AML-193 (cell line): ENCODE data around the gene TRAPPC3.

Experiments used
- DNase-seq, 2 experiments: peaks; one replicate each; lab custom pipeline; 2025; lab: John Stamatoyannopoulos, UW

TRAPPC3 gene

DNA sequence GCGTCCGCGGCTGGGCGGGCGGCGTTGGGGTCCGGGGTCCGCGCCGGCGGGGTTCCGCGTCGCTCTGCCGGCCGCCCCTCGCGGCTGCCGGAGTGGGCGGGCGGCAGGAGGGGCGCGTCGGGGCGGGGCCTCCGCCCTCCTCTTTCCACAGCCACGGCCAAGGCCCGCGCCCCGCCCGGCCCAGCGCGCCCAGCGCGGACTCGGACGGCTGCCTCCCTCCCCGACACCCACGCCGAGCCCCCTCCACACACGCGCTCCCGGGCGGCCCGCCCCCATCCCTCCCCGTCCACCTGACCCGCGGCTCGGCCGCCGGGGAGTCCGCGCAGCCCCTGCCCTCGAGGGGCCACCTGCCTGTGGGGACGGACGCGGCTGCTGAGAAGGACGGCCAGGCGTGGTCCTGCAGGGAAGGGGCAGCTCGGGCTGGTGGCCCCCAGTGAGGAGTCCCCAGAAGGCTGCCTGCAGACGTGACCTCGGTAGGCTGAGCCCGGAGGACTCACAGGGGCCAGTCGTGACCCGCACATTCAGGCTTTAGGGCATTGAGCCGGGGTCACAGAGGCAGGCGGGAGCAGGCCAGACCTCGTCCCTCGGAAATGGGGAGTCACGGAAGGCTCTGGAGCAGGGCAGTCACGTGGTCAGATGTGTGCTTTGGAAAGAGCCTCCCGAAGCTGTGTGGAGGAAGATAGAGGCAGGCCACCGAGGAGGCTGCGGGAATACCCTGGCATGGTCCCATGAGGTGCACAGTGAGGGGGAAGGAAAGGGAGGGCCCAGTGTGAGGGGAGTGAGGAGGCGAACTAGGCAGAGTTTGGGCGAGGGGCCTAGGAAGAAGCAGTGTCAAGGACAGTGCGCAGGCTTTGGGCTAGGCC, 23.9 kb downstream of the TRAPPC3 start, which contains the start of gene COL8A2:
COL8A2 (minus strand) TSS at position 94 of the 863 bp plus-strand sequence. CDS start 24,980 bp downstream, outside the sequence.
- DNase-seq, result no peak

DNA sequence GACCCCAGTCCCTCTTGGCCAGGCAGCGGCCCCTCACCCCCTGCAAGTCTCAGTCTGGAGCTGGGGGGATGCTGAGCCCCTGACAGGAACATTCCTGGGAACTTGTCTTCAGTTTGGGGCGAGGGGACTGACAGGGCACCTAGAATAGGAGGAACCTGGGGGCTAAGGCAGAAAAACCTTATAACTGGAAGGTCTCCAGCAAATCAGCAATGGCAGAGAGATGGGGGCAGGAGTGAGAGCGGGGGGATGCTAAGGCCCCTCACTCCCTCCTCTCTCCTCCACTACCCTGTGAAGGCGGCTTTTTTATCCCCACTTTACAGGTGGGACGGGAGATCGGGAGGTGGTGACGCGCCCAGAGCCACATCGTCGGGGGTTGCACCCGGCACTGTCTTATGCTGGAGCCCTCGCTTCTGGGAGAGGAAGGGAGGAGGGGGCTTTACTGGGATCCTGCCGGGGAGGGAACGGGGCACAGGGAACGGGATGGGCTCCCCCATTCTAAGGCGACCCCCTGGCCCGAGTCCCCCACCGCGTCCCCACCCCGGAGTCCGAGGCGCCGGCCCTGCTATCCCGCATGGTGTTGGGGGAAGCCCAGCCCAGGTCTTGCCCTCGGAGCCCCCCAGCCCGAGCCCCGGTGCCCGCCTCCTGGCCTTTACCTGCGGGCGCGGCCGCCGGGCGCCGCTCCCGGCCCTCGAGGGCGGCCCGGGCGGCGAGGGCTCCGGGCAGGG, 24.7 kb downstream of the TRAPPC3 start:
- no peak for DNase-seq

- no peak for DNase-seq
These were observed 25.9 kb downstream of the TRAPPC3 start for GRCh38 chr1:36123356-36123755.

DNA sequence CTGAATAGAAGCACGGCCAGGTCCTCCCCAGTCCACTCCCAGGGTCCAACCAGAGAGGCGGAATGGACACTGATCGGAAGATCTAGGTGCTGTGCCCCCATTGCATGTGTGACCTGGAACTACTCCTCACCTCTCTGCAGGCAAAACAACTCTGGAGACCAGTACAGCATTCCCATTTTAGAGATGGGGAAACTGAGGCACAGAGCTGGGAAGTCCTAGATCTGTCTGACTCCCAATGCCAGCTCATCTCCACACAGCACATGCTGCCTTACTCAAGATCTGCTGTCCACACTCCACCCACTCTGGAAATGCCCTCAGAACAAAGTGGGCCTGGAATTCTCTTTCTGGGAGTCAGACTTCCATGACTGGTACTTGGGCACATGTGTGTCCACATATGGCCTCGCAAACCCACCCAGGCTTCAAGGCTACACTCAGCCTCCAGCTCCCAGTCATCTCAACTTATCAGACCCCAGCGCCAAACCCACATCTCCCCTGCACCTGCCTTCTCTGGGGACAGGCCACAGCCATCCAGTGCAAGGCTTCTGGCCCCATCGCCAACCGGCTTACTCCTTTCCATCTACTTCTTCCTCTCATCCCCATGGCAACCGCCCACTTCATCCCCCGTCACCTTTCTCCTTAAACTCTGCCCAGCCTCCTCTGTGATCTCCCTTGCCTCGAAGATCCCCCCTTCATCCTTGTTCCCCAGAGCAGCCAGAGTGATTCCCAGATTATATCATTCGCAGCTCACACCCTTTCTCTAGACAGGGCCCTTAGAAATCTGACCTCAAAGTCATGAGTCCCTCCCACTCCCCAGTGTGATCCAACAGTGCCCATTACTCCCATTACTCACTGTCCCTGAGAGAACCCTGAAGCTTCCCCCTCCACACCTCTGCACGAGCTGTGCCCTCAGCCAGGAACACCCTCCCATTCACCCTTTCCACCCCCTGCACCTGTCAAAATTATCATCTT, 26.9 kb downstream of the TRAPPC3 start:
- no peak for DNase-seq

- DNase-seq, result no peak
These were observed 29.8 kb downstream of the TRAPPC3 start for GRCh38 chr1:36119456-36119855.

DNA sequence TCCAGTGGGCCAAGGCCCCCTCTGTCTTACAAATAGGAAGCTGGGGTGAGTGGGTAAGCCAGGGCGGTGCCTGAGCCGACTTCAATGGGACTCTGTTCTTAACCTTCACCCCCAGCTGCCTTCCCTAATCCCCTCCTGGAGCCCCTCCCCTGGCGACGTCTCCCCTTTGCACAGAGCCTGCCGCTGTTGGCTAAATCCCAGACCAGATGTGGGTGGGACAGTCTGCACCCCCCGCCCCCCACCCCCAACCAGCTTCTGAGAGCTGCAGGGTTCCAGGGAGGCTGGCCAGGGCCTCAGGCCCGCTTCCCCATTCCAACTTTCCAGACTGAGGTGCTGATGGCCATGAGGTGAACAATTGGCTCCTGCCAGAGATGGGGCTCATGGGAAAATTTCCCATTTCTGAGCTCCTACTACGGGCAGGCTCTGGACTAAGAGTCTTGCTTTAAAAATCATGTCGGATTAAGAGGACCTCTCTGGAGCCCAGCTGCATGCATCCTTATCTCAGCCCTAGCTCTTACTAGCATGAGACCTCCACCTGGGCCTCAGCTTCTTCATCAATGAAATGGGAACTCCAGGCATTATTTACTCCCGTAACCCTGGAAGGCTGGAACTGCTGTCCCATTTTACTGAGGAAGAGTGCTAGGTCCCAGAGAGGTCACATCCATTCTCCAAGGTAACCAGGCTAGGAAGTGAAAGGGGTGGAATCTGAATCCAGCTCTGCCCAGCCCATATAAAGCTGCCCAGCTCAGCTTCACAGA, 30.7 kb downstream of the TRAPPC3 start:
- no peak for DNase-seq

GRCh38 chr1:36116901-36117300, 32.4 kb downstream of the TRAPPC3 start:
- no peak for DNase-seq

DNA sequence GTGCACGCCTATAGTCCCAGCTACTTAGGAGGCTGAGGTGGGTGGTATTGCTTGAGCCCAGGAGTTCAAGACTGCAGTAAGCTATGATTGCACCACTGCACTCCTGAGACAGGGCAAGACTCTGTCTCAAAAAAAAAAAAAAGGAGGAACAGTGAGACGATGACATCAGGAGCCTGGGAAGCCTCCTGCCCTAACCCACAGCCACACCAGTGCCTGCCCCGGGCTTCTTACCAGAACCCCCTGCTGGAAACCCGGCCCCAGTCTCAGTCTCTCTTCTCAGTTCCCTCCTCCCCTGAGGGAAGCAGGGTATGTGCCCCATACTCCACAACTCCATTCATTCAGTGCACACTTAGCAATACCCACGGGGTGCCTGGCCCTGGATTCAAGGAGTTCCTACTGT, 33.4 kb downstream of the TRAPPC3 start:
- peak; percentile 29 to 30 for DNase-seq

GRCh38 chr1:36115200-36115669, 34.1 kb downstream of the TRAPPC3 start:
- DNase-seq, result no peak

GRCh38 chr1:36114371-36114770, 34.9 kb downstream of the TRAPPC3 start:
- no peak for DNase-seq

DNA sequence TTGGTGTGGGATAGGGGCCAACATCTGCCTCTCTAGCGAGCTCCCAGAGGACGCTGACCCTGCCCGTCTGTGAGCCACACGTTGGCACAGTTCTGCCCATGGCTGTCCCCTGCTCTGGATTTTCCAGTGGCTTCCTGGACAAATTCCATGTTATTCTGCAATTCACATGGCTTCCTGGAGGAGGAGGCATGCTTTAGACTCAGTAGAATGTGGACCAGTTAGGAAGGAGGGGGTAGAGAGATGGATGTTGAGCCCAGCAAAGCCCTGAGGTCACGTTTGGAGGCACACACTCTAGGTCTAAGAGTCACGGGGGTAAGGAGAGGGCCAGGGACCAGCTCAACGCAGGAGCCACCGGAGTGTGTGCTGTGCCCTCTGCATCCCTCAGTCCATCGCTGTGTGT, 36.5 kb downstream of the TRAPPC3 start:
- DNase-seq, result no peak

DNA sequence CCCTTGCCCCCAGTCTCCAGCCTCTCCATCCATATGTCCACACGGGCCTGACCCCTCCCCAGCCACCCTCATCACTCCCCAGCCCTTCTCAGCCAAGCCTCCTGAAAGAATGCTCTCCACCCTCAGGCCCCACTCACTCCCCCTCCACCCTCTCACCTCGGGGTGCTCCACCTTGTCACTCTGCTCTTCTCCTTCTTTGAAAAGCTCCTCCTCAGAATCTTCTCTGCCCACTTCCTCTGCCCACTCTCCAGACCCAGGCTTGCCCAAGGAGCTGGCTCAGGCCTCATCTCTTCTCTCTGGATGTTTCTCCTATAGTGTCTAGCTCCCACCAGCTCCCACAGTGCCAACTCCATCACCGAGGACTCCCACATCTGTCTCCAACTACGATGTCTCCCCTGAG, 38.1 kb downstream of the TRAPPC3 start:
- DNase-seq, result no peak

- no peak for DNase-seq
These were observed 40.1 kb downstream of the TRAPPC3 start for GRCh38 chr1:36109041-36109679.

GRCh38 chr1:36108314-36108713, 41.0 kb downstream of the TRAPPC3 start:
- DNase-seq, result no peak

DNA sequence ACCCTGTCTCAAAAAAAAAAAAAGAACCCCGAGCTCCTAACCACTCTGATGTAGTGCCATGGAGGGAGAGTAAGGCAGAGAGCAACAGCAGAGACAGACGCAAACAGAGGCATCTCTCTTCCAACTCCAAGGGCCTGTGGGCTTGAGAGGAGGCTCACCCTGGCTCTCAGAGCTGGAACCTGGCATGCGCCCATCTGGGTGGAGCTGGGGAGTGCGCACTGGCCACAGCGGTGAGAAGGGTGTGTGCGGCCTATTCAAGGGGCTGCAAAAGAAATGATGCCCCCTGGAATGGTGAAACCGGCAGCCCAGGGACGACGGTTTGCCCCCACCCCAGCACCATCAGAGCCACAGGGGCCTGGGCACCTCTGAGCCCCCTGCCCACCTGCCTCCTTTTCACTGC, 41.9 kb downstream of the TRAPPC3 start:
- no peak for DNase-seq

- DNase-seq, result no peak
These were observed 43.0 kb downstream of the TRAPPC3 start for GRCh38 chr1:36106269-36106668.

DNA sequence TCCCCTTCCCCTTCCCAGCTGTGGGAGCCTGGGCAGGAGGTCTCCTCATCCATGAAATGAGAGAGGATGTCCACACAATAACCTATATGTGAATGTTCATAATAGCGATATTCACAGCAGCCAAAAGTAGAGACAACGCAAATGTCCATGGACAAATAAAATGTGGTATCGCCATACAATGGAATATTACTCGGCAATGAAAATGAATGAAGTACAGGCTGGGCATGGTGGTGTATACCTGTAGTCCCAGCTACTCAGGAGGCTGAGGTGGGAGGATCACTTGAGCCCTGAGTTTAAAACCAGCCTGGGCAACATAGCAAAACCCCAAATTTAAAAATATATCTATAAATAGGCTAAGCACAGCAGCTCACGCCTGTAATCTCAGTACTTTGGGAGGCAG, 47.7 kb downstream of the TRAPPC3 start:
- DNase-seq, result no peak

DNA sequence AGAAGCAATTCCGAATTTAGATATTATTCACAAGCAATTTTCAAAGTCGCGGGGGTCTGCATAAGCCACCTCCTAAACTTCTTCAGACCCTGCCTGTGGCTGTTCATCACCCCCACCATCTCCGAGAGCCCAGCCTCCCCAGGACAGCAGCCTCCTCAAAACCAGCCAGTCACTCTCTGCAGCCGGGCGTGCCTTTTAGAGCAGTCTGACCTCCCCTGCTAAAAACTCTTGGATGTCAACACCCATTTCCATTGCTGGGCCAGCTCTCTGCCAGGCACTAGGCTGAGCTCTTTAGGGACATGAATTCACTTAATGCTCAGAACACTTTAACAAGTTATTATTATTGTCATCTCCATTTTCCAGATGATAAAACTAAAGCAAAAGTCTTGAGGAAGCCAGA, 48.9 kb downstream of the TRAPPC3 start:
- no peak for DNase-seq

- peak; percentile 17 to 42 for DNase-seq
These were observed 49.5 kb downstream of the TRAPPC3 start for GRCh38 chr1:36099681-36100341.
